OCI-LY3 (cell line): ENCODE results near the gene AMN.

ENCODE experiments used
- H2AFZ ChIP-seq: fragments of 200-600, 300-600 bp; shearing (Covaris generic); 2 replicates; pipeline ENCODE4 v1.6.0; 2014; ENCODE audit warnings: antibody characterized with exemption, low read depth, low read length
- H3K27ac ChIP-seq: fragments of 200-600, 300-600 bp; sonication (generic); 2 replicates; pipeline ENCODE4 v1.5.1; 2014; ENCODE audit warnings: mild to moderate bottlenecking, low read length, moderate library complexity, mixed read lengths
- H3K27me3 ChIP-seq: fragments of 200-600, 300-600 bp; sonication (generic); 2 replicates; pipeline ENCODE4 v1.6.1; 2014; ENCODE audit warnings: low read depth, low read length, mixed read lengths
- H3K36me3 ChIP-seq: fragments of 200-600, 300-600 bp; sonication (generic); replicated peaks from 2 replicates; pipeline ENCODE3; 2014; ENCODE audit warnings: low read depth, low read length, mixed read lengths
- H3K4me1 ChIP-seq: fragments of 300-600, 200-600 bp; sonication (generic); 2 replicates; pipeline ENCODE4 v1.6.1; 2014; ENCODE audit warnings: low read length, mixed read lengths
- H3K4me2 ChIP-seq: fragments of 200-600, 300-600 bp; sonication (generic); 2 replicates; pipeline ENCODE4 v1.6.1; 2014; ENCODE audit warnings: low read length, mixed read lengths
- H3K4me3 ChIP-seq: fragments of 300-600, 200-600 bp; sonication (generic); 2 replicates; pipeline ENCODE4 v1.5.1; 2014; ENCODE audit warnings: antibody characterized with exemption, mild to moderate bottlenecking, low read length, moderate library complexity
- H3K79me2 ChIP-seq: fragments of 300-600, 200-600 bp; shearing (Covaris generic); 2 replicates; pipeline ENCODE4 v1.6.1; 2014; ENCODE audit warnings: mild to moderate bottlenecking, low read length, mixed read lengths
- H3K9ac ChIP-seq: fragments of 300-600, 200-600 bp; shearing (Covaris generic); 2 replicates; pipeline ENCODE4 v1.6.0; 2014; ENCODE audit warnings: mild to moderate bottlenecking, low read length, moderate library complexity
- H3K9me3 ChIP-seq: fragments of 200-600, 300-600 bp; shearing (Covaris generic); 2 replicates; pipeline ENCODE4 v1.6.1; 2014; ENCODE audit warnings: low read length, mixed read lengths; ENCODE audit not compliant: insufficient read depth
- H4K20me1 ChIP-seq: fragments of 200-600, 300-600 bp; sonication (generic); 2 replicates; pipeline ENCODE4 v1.6.1; 2016; ENCODE audit warnings: low read length, mixed read lengths; ENCODE audit not compliant: insufficient read depth
- EZH2phosphoT487 ChIP-seq: fragments of 200-600 bp; shearing (Covaris generic); IDR thresholded peaks from 2 replicates; pipeline ENCODE4 v1.6.1; 2018; ENCODE audit warnings: antibody characterized with exemption, mixed run types, low read depth
- TF ChIP-seq, protein P1 (sequence below): fragments of 200-600, 300-600 bp; sonication (generic); IDR thresholded peaks from 2 replicates; pipeline ENCODE4 v1.5.1; 2014; ENCODE audit warnings: antibody characterized with exemption, low read length, low read depth

The AMN gene

DNA sequence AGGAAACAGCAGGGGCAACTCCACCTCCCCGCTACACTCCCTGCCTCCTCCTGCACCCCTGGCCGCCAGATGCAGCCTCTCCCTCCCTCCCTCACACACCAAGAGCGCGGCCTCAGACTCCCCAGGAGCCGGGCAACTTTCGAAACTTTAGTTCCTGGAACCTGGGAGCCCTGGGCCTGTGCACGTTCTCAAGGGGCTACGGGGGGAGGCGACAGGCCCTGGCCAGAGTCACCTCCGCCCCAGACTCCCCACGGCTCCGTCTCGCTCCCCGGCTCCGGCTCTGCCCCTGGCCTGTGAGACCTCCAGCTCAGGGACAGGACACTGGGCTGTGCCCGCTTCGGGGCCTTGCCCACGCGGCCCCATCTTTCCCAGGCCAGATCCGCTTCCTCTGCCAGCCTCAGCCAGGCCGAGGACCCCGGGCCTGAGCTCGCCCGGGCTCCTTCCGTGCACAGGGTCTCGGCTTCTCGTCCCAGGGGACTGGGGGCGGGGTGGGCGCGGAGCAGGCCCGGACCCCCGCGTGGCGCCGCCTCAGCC lies 5.5 kb downstream of the AMN start:
- H3K79me2 ChIP-seq: no peaks in the 10 kb centered on the region
- TF ChIP-seq, protein P1, sequence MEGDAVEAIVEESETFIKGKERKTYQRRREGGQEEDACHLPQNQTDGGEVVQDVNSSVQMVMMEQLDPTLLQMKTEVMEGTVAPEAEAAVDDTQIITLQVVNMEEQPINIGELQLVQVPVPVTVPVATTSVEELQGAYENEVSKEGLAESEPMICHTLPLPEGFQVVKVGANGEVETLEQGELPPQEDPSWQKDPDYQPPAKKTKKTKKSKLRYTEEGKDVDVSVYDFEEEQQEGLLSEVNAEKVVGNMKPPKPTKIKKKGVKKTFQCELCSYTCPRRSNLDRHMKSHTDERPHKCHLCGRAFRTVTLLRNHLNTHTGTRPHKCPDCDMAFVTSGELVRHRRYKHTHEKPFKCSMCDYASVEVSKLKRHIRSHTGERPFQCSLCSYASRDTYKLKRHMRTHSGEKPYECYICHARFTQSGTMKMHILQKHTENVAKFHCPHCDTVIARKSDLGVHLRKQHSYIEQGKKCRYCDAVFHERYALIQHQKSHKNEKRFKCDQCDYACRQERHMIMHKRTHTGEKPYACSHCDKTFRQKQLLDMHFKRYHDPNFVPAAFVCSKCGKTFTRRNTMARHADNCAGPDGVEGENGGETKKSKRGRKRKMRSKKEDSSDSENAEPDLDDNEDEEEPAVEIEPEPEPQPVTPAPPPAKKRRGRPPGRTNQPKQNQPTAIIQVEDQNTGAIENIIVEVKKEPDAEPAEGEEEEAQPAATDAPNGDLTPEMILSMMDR: no peak
- TF ChIP-seq EZH2phosphoT487: no peak
- no peak overlapping the region for H2AFZ ChIP-seq
- no peak overlapping the region for H3K4me3 ChIP-seq
- H3K27ac ChIP-seq: no peak overlapping the region
- H3K9ac ChIP-seq: no peak overlapping the region
- no peak overlapping the region for H3K4me2 ChIP-seq
- no peaks in the 10 kb centered on the region for H3K9me3 ChIP-seq
- no peaks in the 10 kb centered on the region for H3K4me1 ChIP-seq
- H3K36me3 ChIP-seq: no peaks in the 10 kb centered on the region
- H3K27me3 ChIP-seq: no peaks in the 10 kb centered on the region
- H4K20me1 ChIP-seq: no peaks in the 10 kb centered on the region

DNA sequence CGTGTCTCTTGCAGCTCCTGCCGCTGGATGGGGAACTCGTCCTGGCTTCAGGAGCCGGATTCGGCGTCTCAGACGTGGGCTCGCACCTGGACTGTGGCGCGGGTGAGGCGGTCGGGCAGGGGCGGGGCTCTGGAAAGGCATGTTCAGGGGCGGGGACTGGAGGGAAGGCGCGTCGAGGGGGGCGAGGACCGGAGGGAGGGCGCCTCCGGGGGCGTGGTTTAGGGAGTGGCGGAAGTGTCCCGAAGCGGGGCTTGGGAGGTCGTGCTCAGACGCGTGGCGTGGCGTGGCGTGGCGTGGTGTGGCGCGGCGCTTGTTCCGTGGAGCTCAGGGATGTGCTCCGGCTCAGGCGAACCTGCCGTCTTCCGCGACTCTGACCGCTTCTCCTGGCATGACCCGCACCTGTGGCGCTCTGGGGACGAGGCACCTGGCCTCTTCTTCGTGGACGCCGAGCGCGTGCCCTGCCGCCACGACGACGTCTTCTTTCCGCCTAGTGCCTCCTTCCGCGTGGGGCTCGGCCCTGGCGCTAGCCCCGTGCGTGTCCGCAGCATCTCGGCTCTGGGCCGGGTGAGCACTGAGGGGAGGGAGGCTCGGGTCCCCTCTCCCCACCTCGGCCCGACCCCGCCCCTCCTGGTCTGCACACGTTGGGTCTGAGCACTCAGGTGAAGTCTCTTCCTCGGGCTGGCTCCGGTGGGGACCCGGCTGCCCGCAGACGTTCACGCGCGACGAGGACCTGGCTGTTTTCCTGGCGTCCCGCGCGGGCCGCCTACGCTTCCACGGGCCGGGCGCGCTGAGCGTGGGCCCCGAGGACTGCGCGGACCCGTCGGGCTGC lies 6.2 kb downstream of the AMN start:
- Histone ChIP-seq H3K27ac (no peak overlapping the region), H3K4me2 (no peak overlapping the region), H3K27me3 (no peaks in the 10 kb centered on the region), H3K9ac (no peak overlapping the region), H3K4me1 (no peaks in the 10 kb centered on the region), H3K9me3 (no peaks in the 10 kb centered on the region), H3K4me3 (no peak overlapping the region), H3K79me2 (no peaks in the 10 kb centered on the region), H4K20me1 (no peaks in the 10 kb centered on the region), H3K36me3 (no peaks in the 10 kb centered on the region), H2AFZ (no peak overlapping the region)
- no peak for TF ChIP-seq EZH2phosphoT487
- TF ChIP-seq, protein P1: no peak

DNA sequence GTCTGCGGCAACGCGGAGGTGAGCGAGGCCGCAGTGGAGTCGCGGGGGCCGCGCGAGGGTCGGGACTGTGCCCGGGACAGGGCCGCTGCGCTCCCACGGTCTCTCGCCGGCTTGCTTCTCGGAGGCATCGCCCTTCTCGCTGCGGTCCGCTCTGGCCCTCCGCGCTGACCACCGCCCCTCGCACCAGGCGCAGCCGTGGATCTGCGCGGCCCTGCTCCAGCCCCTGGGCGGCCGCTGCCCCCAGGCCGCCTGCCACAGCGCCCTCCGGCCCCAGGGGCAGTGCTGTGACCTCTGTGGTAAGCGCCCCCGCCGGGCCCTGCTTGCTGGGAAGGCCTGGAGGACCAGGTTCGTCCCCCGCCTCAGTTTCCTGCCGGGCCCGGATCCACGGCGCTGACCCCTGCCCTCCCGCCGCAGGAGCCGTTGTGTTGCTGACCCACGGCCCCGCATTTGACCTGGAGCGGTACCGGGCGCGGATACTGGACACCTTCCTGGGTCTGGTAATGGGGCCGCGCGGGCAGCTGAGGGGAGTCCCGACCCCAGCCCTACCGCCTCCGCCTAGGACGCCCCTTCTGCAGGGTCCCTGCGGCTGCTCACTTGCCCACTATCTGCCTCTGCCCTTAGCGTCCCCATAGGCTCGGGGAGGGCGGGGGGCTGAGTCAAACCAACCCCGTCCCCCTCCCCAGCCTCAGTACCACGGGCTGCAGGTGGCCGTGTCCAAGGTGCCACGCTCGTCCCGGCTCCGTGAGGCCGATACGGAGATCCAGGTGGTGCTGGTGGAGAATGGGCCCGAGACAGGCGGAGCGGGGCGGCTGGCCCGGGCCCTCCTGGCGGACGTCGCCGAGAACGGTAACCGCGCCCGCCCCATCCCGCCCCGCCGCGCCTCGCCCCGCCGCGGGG lies 7.0 kb downstream of the AMN start:
- Histone ChIP-seq H4K20me1 (no peaks in the 10 kb centered on the region), H3K9ac (no peak overlapping the region), H3K4me1 (no peaks in the 10 kb centered on the region), H3K27ac (no peak overlapping the region), H3K36me3 (no peaks in the 10 kb centered on the region), H2AFZ (no peak overlapping the region), H3K79me2 (no peaks in the 10 kb centered on the region), H3K4me2 (no peak overlapping the region), H3K9me3 (no peaks in the 10 kb centered on the region), H3K27me3 (no peaks in the 10 kb centered on the region), H3K4me3 (no peak overlapping the region)
- TF ChIP-seq, protein P1: no peak
- no peak for TF ChIP-seq EZH2phosphoT487

DNA sequence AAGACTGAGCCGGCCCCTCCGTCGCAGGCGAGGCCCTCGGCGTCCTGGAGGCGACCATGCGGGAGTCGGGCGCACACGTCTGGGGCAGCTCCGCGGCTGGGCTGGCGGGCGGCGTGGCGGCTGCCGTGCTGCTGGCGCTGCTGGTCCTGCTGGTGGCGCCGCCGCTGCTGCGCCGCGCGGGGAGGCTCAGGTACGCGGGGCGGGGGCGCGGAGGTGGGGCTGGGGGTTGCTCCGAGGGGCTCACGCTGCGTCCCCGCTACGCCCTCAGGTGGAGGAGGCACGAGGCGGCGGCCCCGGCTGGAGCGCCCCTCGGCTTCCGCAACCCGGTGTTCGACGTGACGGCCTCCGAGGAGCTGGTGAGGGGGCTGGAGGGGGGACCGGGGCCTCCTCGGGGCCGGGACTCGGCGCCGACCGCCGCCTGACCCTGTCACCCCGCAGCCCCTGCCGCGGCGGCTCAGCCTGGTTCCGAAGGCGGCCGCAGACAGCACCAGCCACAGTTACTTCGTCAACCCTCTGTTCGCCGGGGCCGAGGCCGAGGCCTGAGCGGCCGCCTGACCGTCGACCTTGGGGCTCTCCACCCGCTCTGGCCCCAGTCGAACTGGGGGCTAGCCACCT lies 7.8 kb downstream of the AMN start:
- H3K4me2 ChIP-seq: no peak overlapping the region
- no peaks in the 10 kb centered on the region for H3K79me2 ChIP-seq
- no peaks in the 10 kb centered on the region for H3K9me3 ChIP-seq
- no peak overlapping the region for H3K27ac ChIP-seq
- TF ChIP-seq, protein P1: no peak
- TF ChIP-seq EZH2phosphoT487: no peak
- no peak overlapping the region for H3K9ac ChIP-seq
- H2AFZ ChIP-seq: no peak overlapping the region
- no peak overlapping the region for H3K4me3 ChIP-seq
- H3K4me1 ChIP-seq: no peaks in the 10 kb centered on the region
- H4K20me1 ChIP-seq: no peaks in the 10 kb centered on the region
- no peaks in the 10 kb centered on the region for H3K36me3 ChIP-seq
- H3K27me3 ChIP-seq: no peaks in the 10 kb centered on the region
